GM18907 (cell line): ENCODE results near the gene KATNB1.
"Not testable (repeated sequence)": the region's sequence is repeated elsewhere in the genome, so short reads cannot be mapped to it uniquely, and the experiment has no call there.

Source experiments
- ATAC-seq: cut with Tn5 transposase; IDR thresholded peaks from one replicate; pipeline ENCODE4 v1.9.1; 2021; ENCODE audit warnings: mild to moderate bottlenecking, moderate library complexity; ENCODE audit not compliant: unreplicated experiment

Gene KATNB1

GRCh38 chr16:57769541-57770145, 34.1 kb downstream of the KATNB1 start:
- no peak for ATAC-seq

- ATAC-seq = no peak
These were observed 34.8 kb downstream of the KATNB1 start for GRCh38 chr16:57770361-57770760.

GRCh38 chr16:57771141-57771785, 35.7 kb downstream of the KATNB1 start:
- no peak for ATAC-seq

GRCh38 chr16:57773019-57773418, 37.4 kb downstream of the KATNB1 start:
- no peak for ATAC-seq

- ATAC-seq = no peak
These were observed 38.2 kb downstream of the KATNB1 start for GRCh38 chr16:57773655-57774295.

- no peak for ATAC-seq
These were observed 39.2 kb downstream of the KATNB1 start for GRCh38 chr16:57774705-57775285.

- no peak for ATAC-seq
These were observed 40.3 kb downstream of the KATNB1 start for GRCh38 chr16:57775661-57776469.

- ATAC-seq = no peak
These were observed 43.1 kb downstream of the KATNB1 start for GRCh38 chr16:57778658-57779057.

GRCh38 chr16:57779836-57780235, 44.3 kb downstream of the KATNB1 start:
- ATAC-seq = not testable (repeated sequence)

GRCh38 chr16:57781349-57781740, 45.8 kb downstream of the KATNB1 start:
- ATAC-seq = no peak

GRCh38 chr16:57781741-57782606, 46.4 kb downstream of the KATNB1 start:
- ATAC-seq = no peak

GRCh38 chr16:57782607-57783055, 47.1 kb downstream of the KATNB1 start:
- ATAC-seq = not testable (repeated sequence)

- no peak for ATAC-seq
These were observed 47.5 kb downstream of the KATNB1 start for GRCh38 chr16:57783116-57783515.

- no peak for ATAC-seq
These were observed 48.3 kb downstream of the KATNB1 start for GRCh38 chr16:57783883-57784282.

GRCh38 chr16:57784334-57784733, 48.8 kb downstream of the KATNB1 start:
- ATAC-seq = no peak

GRCh38 chr16:57785385-57785784, 49.8 kb downstream of the KATNB1 start:
- no peak for ATAC-seq

- no peak for ATAC-seq
These were observed 50.4 kb downstream of the KATNB1 start for GRCh38 chr16:57785924-57786323.

GRCh38 chr16:57786632-57787518, 51.3 kb downstream of the KATNB1 start:
- no peak for ATAC-seq

- no peak for ATAC-seq
These were observed 51.9 kb downstream of the KATNB1 start for GRCh38 chr16:57787519-57787905.
